HG03060 (cell line): Measurements from ENCODE around the gene MINAR2.

Source experiments
- ATAC-seq: cut with Tn5 transposase; IDR thresholded peaks from one replicate; pipeline ENCODE4 v1.9.1; 2021; ENCODE audit warnings: low read depth, moderate number of reproducible peaks; ENCODE audit not compliant: unreplicated experiment

The MINAR2 gene

GRCh38 chr5:129770024-129770820, 22.3 kb downstream of the MINAR2 start:
- ATAC-seq, result no peak

GRCh38 chr5:129771058-129771838, 23.4 kb downstream of the MINAR2 start:
- peak; percentile 61 for ATAC-seq

- no peak for ATAC-seq
Measured at GRCh38 chr5:129773376-129773775, 25.5 kb downstream of the MINAR2 start.

GRCh38 chr5:129781594-129781993, 33.7 kb downstream of the MINAR2 start:
- ATAC-seq, result no peak

- ATAC-seq, result no peak
Measured at GRCh38 chr5:129803403-129803802, 55.5 kb downstream of the MINAR2 start.

GRCh38 chr5:129804705-129805104, 56.8 kb downstream of the MINAR2 start:
- no peak for ATAC-seq

GRCh38 chr5:129807162-129807814, 59.4 kb downstream of the MINAR2 start:
- no peak for ATAC-seq
